Stomach (tissue), 9 donors: Measurements from ENCODE around the gene HGS. TPM values are rescaled to one million over a fixed set of nuclear protein-coding genes. Genes with fewer than 3 reads are reported as not detected.

ENCODE experiments used
- DNase-seq, 2 donors: peaks; one replicate each; pipeline versions ENCODE4 v3.0.0 to v3.0.0-alpha.2; 2013 to 2019
- H3K27ac ChIP-seq, 5 donors: fragments of 200-600 bp in 4 of 5; sonication (generic) in 4 of 5; one replicate each; pipeline ENCODE4 v1.5.1; 2013 to 2019; ENCODE audit warnings: mild to moderate bottlenecking in 1 of 5, moderate library complexity in 1 of 5
- H3K27me3 ChIP-seq, 3 donors: fragments of 200-600 bp; sonication (generic); one replicate each; pipeline ENCODE4 v1.5.1; 2017 to 2019; ENCODE audit warnings: mixed run types in 1 of 3
- H3K36me3 ChIP-seq, 4 donors: fragments of 200-600 bp; sonication (generic); 1 replicate in 3 of 4; 2 replicates in 1 of 4; pipeline ENCODE4 v1.5.1; 2016 to 2019
- H3K4me1 ChIP-seq, 4 donors: fragments of 200-600 bp; sonication (generic); one replicate each; pipeline ENCODE4 v1.5.1; 2016 to 2019
- H3K4me3 ChIP-seq, 4 donors: fragments of 200-600 bp; sonication (generic) in 3 of 4; one replicate each; pipeline ENCODE4 v1.5.1; 2016 to 2019; ENCODE audit warnings: mild to moderate bottlenecking in 1 of 4
- H3K9me3 ChIP-seq, 4 donors: fragments of 200-600 bp; sonication (generic); one replicate each; pipeline ENCODE4 v1.5.1; 2016 to 2019
- CTCF ChIP-seq, 7 experiments: fragments of 450-650 bp in 4 of 7; fragments of 200-600 bp in 3 of 7; sonication (generic) in 3 of 7; IDR thresholded peaks; one replicate each; pipeline ENCODE4 v1.5.1; 2016 to 2019; ENCODE audit warnings: antibody characterized with exemption in 7 of 7, control low read depth in 2 of 7, mild to moderate bottlenecking in 1 of 7
- EP300 ChIP-seq: sonication (generic); formaldehyde crosslinking; IDR thresholded peaks from one replicate; pipeline ENCODE4 v1.6.1; 2017; ENCODE audit warnings: antibody characterized with exemption
- POLR2A ChIP-seq, 4 donors: fragments of 450-650 bp; IDR thresholded peaks; one replicate each; pipeline ENCODE4 v1.6.1; 2016; ENCODE audit warnings: antibody characterized with exemption in 4 of 4, control low read depth in 2 of 4, mild to moderate bottlenecking in 1 of 4, moderate library complexity in 1 of 4
- POLR2AphosphoS5 ChIP-seq, 3 donors: sonication (generic); formaldehyde crosslinking; IDR thresholded peaks; one replicate each; pipeline ENCODE4 v1.6.1; 2016; ENCODE audit warnings: antibody characterized with exemption in 3 of 3
- WGBS, 5 donors: extraction: QIAGEN DNeasy Blood & Tissue Kit in 3 of 5; methylation state at CpG; one replicate each; pipeline versions ENCODE4 v1.1.5 to v1.1.7; 2013 to 2018; 5-methylcytosine and 5-hydroxymethylcytosine counted together
- intact Hi-C: fragments of 100-400 bp; cut with DNase I; formaldehyde crosslinking; loops from one replicate; pipeline ENCODE4 v1.15.1; 2023; ENCODE audit warnings: low total_unique reads
- polyA plus RNA-seq, 3 donors: library from polyadenylated mRNA; stranded (reverse); fragments of 200-250 nt; gene quantifications; one replicate each; pipeline ENCODE4 v1.2.3, GENCODE V29; 2013
- total RNA-seq, 5 donors: library from RNA; depleted of rRNA; stranded (reverse); fragments of >200 nt; gene quantifications; one replicate each; pipeline versions ENCODE4 v1.1.0 to v1.2.3, GENCODE V29; 2014 to 2016
- donor health status: healthy with polysubstance abuse.
- donor health status: Bipolar disorder and iron deficiency.
- donor health status: healthy.

The HGS gene
- total and polyA plus RNA-seq, 8 donors = 52.0 to 275 (median 129) TPM

- peaks cover 22 to 65% (median 41%) of the 10 kb centered on the region in 3 donors for H3K27me3 ChIP-seq
- intact Hi-C loops = no loop called here
Observed at GRCh38 chr17:81648013-81648706, 35.7 kb upstream of the HGS start.

GRCh38 chr17:81648707-81649085, 35.1 kb upstream of the HGS start:
- Histone ChIP-seq H3K36me3 (peaks cover 0 to 5% (median 0%) of the 10 kb centered on the region in 4 donors), H3K4me1 (peaks cover 0 to 10% (median 5%) of the 10 kb centered on the region in 4 donors), H3K27ac (no peak overlapping the region), H3K4me3 (no peak overlapping the region), H3K9me3 (peaks cover 0 to 11% (median 9%) of the 10 kb centered on the region in 4 donors), H3K27me3 (peaks cover 27 to 71% (median 41%) of the 10 kb centered on the region in 3 donors)
- TF ChIP-seq POLR2AphosphoS5 (IDR thresholded peaks at IDR 0.05) (no peak), EP300 (no peak), CTCF (IDR thresholded peaks at IDR 0.05) (no peak)
- 51 to 84% (median 64%) methylated on average over 13 to 14 of the region's 14 CpGs for WGBS, 5 donors
- intact Hi-C loops = no loop called here
- DNase-seq = no peak

More at GRCh38 chr17:81648013-81648706, 35.7 kb upstream of the HGS start:
- Histone ChIP-seq H3K4me1 (peaks cover 0 to 10% (median 5%) of the 10 kb centered on the region in 4 donors), H3K9me3 (peaks cover 0 to 11% (median 9%) of the 10 kb centered on the region in 4 donors), H3K36me3 (peaks cover 0 to 5% (median 0%) of the 10 kb centered on the region in 4 donors), H3K4me3 (no peak overlapping the region), H3K27ac (no peak overlapping the region)
- TF ChIP-seq CTCF (IDR thresholded peaks at IDR 0.05) = no peak
- TF ChIP-seq EP300 = no peak
- TF ChIP-seq POLR2A (IDR thresholded peaks at IDR 0.05) = no peak
- TF ChIP-seq POLR2AphosphoS5 (IDR thresholded peaks at IDR 0.05) = no peak
- no peak for DNase-seq
- 6 to 11% (median 7%) methylated on average over 22 to 78 of the region's 78 CpGs for WGBS, 5 donors

GRCh38 chr17:81650951-81651350, 32.9 kb upstream of the HGS start:
- Histone ChIP-seq H3K4me1 (peaks cover 0 to 10% (median 5%) of the 10 kb centered on the region in 4 donors), H3K36me3 (no peaks in the 10 kb centered on the region), H3K27me3 (peaks cover 27 to 93% (median 41%) of the 10 kb centered on the region in 3 donors), H3K27ac (no peak overlapping the region), H3K4me3 (no peak overlapping the region), H3K9me3 (peaks cover 0 to 11% (median 9%) of the 10 kb centered on the region in 4 donors)
- WGBS, 5 donors = 38 to 83% (median 73%) methylated on average over 5 to 9 of the region's 9 CpGs
- TF ChIP-seq EP300 = no peak
- no peak for TF ChIP-seq CTCF (IDR thresholded peaks at IDR 0.05)
- no peak for TF ChIP-seq POLR2AphosphoS5 (IDR thresholded peaks at IDR 0.05)
- TF ChIP-seq POLR2A (IDR thresholded peaks at IDR 0.05) = no peak
- intact Hi-C loops = no loop called here
- DNase-seq = no peak

- Histone ChIP-seq H3K9me3 (peaks cover 0 to 11% (median 9%) of the 10 kb centered on the region in 4 donors), H3K27ac (no peak overlapping the region), H3K36me3 (no peaks in the 10 kb centered on the region), H3K27me3 (peaks cover 27 to 94% (median 41%) of the 10 kb centered on the region in 3 donors), H3K4me3 (no peak overlapping the region), H3K4me1 (peaks cover 0 to 14% (median 6%) of the 10 kb centered on the region in 4 donors)
- WGBS, 5 donors = 56 to 82% (median 67%) methylated on average over 8 to 10 of the region's 10 CpGs
- intact Hi-C loops = no loop called here
- TF ChIP-seq POLR2AphosphoS5 (IDR thresholded peaks at IDR 0.05) (no peak), CTCF (IDR thresholded peaks at IDR 0.05) (no peak), POLR2A (IDR thresholded peaks at IDR 0.05) (no peak), EP300 (no peak)
- no peak for DNase-seq
Observed at GRCh38 chr17:81651692-81652091, 32.1 kb upstream of the HGS start.
